Esophagus squamous epithelium (tissue), 4 donors: Measurements from ENCODE around the gene PDCD4.

Source experiments
- CTCF ChIP-seq, 6 experiments: fragments of 450-650 bp in 4 of 6; fragments of 200-600 bp in 2 of 6; sonication (generic) in 2 of 6; IDR thresholded peaks; one replicate each; pipeline ENCODE4 v1.5.1; 2016 to 2019; ENCODE audit warnings: antibody characterized with exemption in 6 of 6, mild to moderate bottlenecking in 4 of 6, moderate library complexity in 4 of 6
- POLR2A ChIP-seq, 4 donors: fragments of 450-650 bp; IDR thresholded peaks; one replicate each; pipeline ENCODE4 v1.6.1; 2017; ENCODE audit warnings: antibody characterized with exemption in 4 of 4, mild to moderate bottlenecking in 4 of 4, moderate library complexity in 3 of 4

GRCh38 chr10:110919349-110919931 is 47.7 kb downstream of the PDCD4 start, which contains the start of gene SHOC2:
- TF ChIP-seq CTCF (IDR thresholded peaks at IDR 0.05) (peak in 3 of 6 experiments; percentile 9 to 33 (median 23)), POLR2A (IDR thresholded peaks at IDR 0.05) (peak in 3 of 4 donors; percentile 56 to 91 (median 74))
